ENCODE results near the gene PCGF1.

GRCh38 chr2:74556159-74556558 lies 48.7 kb upstream of the PCGF1 start:
- TF ChIP-seq, protein P1, sequence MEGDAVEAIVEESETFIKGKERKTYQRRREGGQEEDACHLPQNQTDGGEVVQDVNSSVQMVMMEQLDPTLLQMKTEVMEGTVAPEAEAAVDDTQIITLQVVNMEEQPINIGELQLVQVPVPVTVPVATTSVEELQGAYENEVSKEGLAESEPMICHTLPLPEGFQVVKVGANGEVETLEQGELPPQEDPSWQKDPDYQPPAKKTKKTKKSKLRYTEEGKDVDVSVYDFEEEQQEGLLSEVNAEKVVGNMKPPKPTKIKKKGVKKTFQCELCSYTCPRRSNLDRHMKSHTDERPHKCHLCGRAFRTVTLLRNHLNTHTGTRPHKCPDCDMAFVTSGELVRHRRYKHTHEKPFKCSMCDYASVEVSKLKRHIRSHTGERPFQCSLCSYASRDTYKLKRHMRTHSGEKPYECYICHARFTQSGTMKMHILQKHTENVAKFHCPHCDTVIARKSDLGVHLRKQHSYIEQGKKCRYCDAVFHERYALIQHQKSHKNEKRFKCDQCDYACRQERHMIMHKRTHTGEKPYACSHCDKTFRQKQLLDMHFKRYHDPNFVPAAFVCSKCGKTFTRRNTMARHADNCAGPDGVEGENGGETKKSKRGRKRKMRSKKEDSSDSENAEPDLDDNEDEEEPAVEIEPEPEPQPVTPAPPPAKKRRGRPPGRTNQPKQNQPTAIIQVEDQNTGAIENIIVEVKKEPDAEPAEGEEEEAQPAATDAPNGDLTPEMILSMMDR (conservative IDR thresholded peaks at IDR 0.05; ENCODE audit: low read length), result no peak
- no peak for TF ChIP-seq EZH2phosphoT487 (IDR thresholded peaks at IDR 0.05; ENCODE audit: borderline replicate concordance, low read depth, low read length)
